HEK293 (cell line): ENCODE results near the gene IFT172.

Source experiments
- CTCF ChIA-PET: fragments of 350-600 bp; formaldehyde crosslinking; extraction: SDS; loops from one replicate; lab custom pipeline; 2021; ENCODE audit warnings: antibody characterized with exemption; lab: Yijun Ruan, JAX
- POLR2A ChIA-PET: fragments of 300-600 bp; formaldehyde crosslinking; extraction: SDS; loops from one replicate; lab custom pipeline; 2020; ENCODE audit warnings: antibody characterized with exemption, inconsistent platforms; lab: Yijun Ruan, JAX
- H3K27ac ChIP-seq: fragments of 200-500 bp; sonication (Bioruptor generic); 2 replicates; pipeline ENCODE4 v1.5.1; 2014; ENCODE audit warnings: low read depth, low read length, control low read depth, inconsistent platforms; ENCODE audit errors: extremely low read depth
- H3K36me3 ChIP-seq, 2 experiments: fragments of 200-500 bp in 1 of 2; sonication (Bioruptor generic) in 1 of 2; 1 replicate in 1 of 2; 2 replicates in 1 of 2; pipeline ENCODE4 v1.5.1; 2014 to 2017; ENCODE audit warnings: inconsistent platforms in 2 of 2, low read length in 2 of 2; ENCODE audit not compliant: control insufficient read depth in 2 of 2, insufficient read depth in 1 of 2
- H3K4me1 ChIP-seq: fragments of 200-500 bp; sonication (Bioruptor generic); 2 replicates; pipeline ENCODE4 v1.5.1; 2014; ENCODE audit warnings: mild to moderate bottlenecking, low read length, inconsistent platforms; ENCODE audit not compliant: control insufficient read depth, insufficient read depth
- H3K4me3 ChIP-seq: 2 replicates; pipeline ENCODE4 v1.5.1; 2011; ENCODE audit warnings: low read depth, mild to moderate bottlenecking, control low read depth, low read length, moderate library complexity
- H3K9me3 ChIP-seq: fragments of 200-500 bp; sonication (Bioruptor generic); 2 replicates; pipeline ENCODE4 v1.5.1; 2014; ENCODE audit warnings: low read depth, low read length, inconsistent platforms; ENCODE audit not compliant: control insufficient read depth, insufficient read depth
- AEBP2 ChIP-seq: fragments of 450-650 bp; formaldehyde crosslinking; IDR thresholded peaks from 2 replicates; pipeline ENCODE4 v1.5.1; 2016; ENCODE audit warnings: missing biosample characterization, missing genetic modification characterization, borderline replicate concordance
- HOXC10 ChIP-seq: sonication (generic); formaldehyde crosslinking; IDR thresholded peaks from 2 replicates; pipeline ENCODE4 v1.8.1; 2023; ENCODE audit warnings: mild to moderate bottlenecking, missing genetic modification reagents
- KLF16 ChIP-seq: fragments of 450-650 bp; formaldehyde crosslinking; IDR thresholded peaks from 2 replicates; pipeline ENCODE4 v1.5.1; 2017; ENCODE audit warnings: missing biosample characterization, missing genetic modification characterization
- KLF7 ChIP-seq: fragments of 450-650 bp; formaldehyde crosslinking; IDR thresholded peaks from 2 replicates; pipeline ENCODE4 v1.5.1; 2016; ENCODE audit warnings: missing biosample characterization, missing genetic modification characterization, borderline replicate concordance
- KLF9 ChIP-seq: fragments of 450-650 bp; formaldehyde crosslinking; IDR thresholded peaks from 2 replicates; pipeline ENCODE4 v1.5.1; 2016; ENCODE audit warnings: missing biosample characterization, missing genetic modification characterization, low read depth
- MZF1 ChIP-seq: fragments of 450-650 bp; formaldehyde crosslinking; IDR thresholded peaks from 2 replicates; pipeline ENCODE4 v1.5.1; 2017; ENCODE audit warnings: missing biosample characterization, missing genetic modification characterization, borderline replicate concordance
- SALL2 ChIP-seq: fragments of 450-650 bp; formaldehyde crosslinking; IDR thresholded peaks from 2 replicates; pipeline ENCODE4 v1.5.0; 2017; ENCODE audit warnings: missing biosample characterization, mild to moderate bottlenecking, missing genetic modification characterization, borderline replicate concordance
- TRIM28 ChIP-seq: IDR thresholded peaks from 2 replicates; pipeline ENCODE4 v1.6.1; 2011; ENCODE audit warnings: low read length, control low read depth, borderline replicate concordance
- YY2 ChIP-seq: fragments of 450-650 bp; formaldehyde crosslinking; IDR thresholded peaks from 2 replicates; pipeline ENCODE4 v1.5.1; 2016; ENCODE audit warnings: missing biosample characterization, missing genetic modification characterization
- ZNF114 ChIP-seq: fragments of 450-650 bp; formaldehyde crosslinking; IDR thresholded peaks from 2 replicates; pipeline ENCODE4 v1.5.0; 2017; ENCODE audit warnings: missing biosample characterization, missing genetic modification characterization
- ZNF157 ChIP-seq: fragments of 450-650 bp; formaldehyde crosslinking; IDR thresholded peaks from 2 replicates; pipeline ENCODE4 v1.5.1; 2016; ENCODE audit warnings: missing biosample characterization, missing genetic modification characterization
- ZNF169 ChIP-seq: fragments of 450-650 bp; formaldehyde crosslinking; IDR thresholded peaks from 2 replicates; pipeline ENCODE4 v1.5.1; 2016; ENCODE audit warnings: missing biosample characterization, missing genetic modification characterization
- ZNF174 ChIP-seq: fragments of 450-650 bp; formaldehyde crosslinking; IDR thresholded peaks from 2 replicates; pipeline ENCODE4 v1.5.0; 2017; ENCODE audit warnings: missing biosample characterization, mild to moderate bottlenecking, missing genetic modification characterization
- ZNF184 ChIP-seq: fragments of 450-650 bp; IDR thresholded peaks from 2 replicates; pipeline ENCODE4 v1.5.1; 2018; ENCODE audit warnings: missing biosample characterization, mild to moderate bottlenecking, missing genetic modification characterization
- ZNF221 ChIP-seq: fragments of 450-650 bp; formaldehyde crosslinking; IDR thresholded peaks from 2 replicates; pipeline ENCODE4 v1.5.1; 2017; ENCODE audit warnings: missing biosample characterization, missing genetic modification characterization, borderline replicate concordance
- ZNF362 ChIP-seq: fragments of 450-650 bp; formaldehyde crosslinking; IDR thresholded peaks from 2 replicates; pipeline ENCODE4 v1.5.1; 2016; ENCODE audit warnings: missing biosample characterization, missing genetic modification characterization
- ZNF391 ChIP-seq: fragments of 450-650 bp; formaldehyde crosslinking; IDR thresholded peaks from 2 replicates; pipeline ENCODE4 v1.5.1; 2016; ENCODE audit warnings: low read depth, missing biosample characterization, missing genetic modification characterization, borderline replicate concordance
- ZNF394 ChIP-seq: fragments of 450-650 bp; formaldehyde crosslinking; IDR thresholded peaks from 2 replicates; pipeline ENCODE4 v1.5.1; 2016; ENCODE audit warnings: missing biosample characterization, missing genetic modification characterization, mild to moderate bottlenecking, moderate library complexity, borderline replicate concordance
- ZNF521 ChIP-seq: fragments of 450-650 bp; formaldehyde crosslinking; IDR thresholded peaks from 2 replicates; pipeline ENCODE4 v1.5.1; 2017; ENCODE audit warnings: missing biosample characterization, mild to moderate bottlenecking, missing genetic modification characterization
- ZNF692 ChIP-seq: fragments of 450-650 bp; formaldehyde crosslinking; IDR thresholded peaks from 2 replicates; pipeline ENCODE4 v1.5.1; 2016; ENCODE audit warnings: missing biosample characterization, missing genetic modification characterization
- ZSCAN16 ChIP-seq: fragments of 450-650 bp; formaldehyde crosslinking; IDR thresholded peaks from 2 replicates; pipeline ENCODE4 v1.5.1; 2016; ENCODE audit warnings: missing biosample characterization, missing genetic modification characterization
- ZSCAN30 ChIP-seq: fragments of 450-650 bp; IDR thresholded peaks from 2 replicates; pipeline ENCODE4 v1.5.1; 2018; ENCODE audit warnings: missing biosample characterization, mild to moderate bottlenecking, missing genetic modification characterization, moderate library complexity
- TF ChIP-seq, protein P1 (sequence below): fragments of 450-650 bp; IDR thresholded peaks from 2 replicates; pipeline ENCODE4 v1.5.1; 2018; ENCODE audit warnings: missing biosample characterization, mild to moderate bottlenecking, missing genetic modification characterization

Gene IFT172

GRCh38 chr2:27485496-27485895 is 4.0 kb downstream of the IFT172 start (continued):
- TF ChIP-seq ZNF362 (tag by site-specific recombination) (no peak), ZNF521 (tag by site-specific recombination) (no peak), ZNF184 (no peak), YY2 (no peak), KLF9 (tag by site-specific recombination) (no peak), SALL2 (tag by site-specific recombination) (no peak), HOXC10 (no peak), ZNF391 (tag by site-specific recombination) (no peak)

GRCh38 chr2:27471961-27472360 is 17.6 kb downstream of the IFT172 start:
- ChIA-PET POLR2A (interaction anchor here (1.5 kb wide), 1 partner anchor 62 kb away, joined by 5 read pairs; the partner anchor contains the start of gene PPM1G), CTCF (no interaction called here)
- Histone ChIP-seq H3K9me3 (no peaks in the 10 kb centered on the region), H3K4me1 (no peaks in the 10 kb centered on the region), H3K27ac (no peak overlapping the region), H3K4me3 (no peak overlapping the region), H3K36me3 (peaks cover 15 to 35% of the 10 kb centered on the region in 2 experiments; a peak in 2 of 3 replicates)
- TF ChIP-seq ZSCAN16 (tag by site-specific recombination), result no peak
- no peak for TF ChIP-seq ZNF184
- no peak for TF ChIP-seq ZNF114 (tag by site-specific recombination)
- TF ChIP-seq TRIM28, result no peak
- no peak for TF ChIP-seq KLF16 (tag by site-specific recombination)
- no peak for TF ChIP-seq AEBP2
- TF ChIP-seq KLF7 (tag by site-specific recombination), result no peak
- TF ChIP-seq ZSCAN30, result no peak
- TF ChIP-seq ZNF174 (tag by site-specific recombination), result no peak
- TF ChIP-seq ZNF394 (tag by site-specific recombination), result no peak
- no peak for TF ChIP-seq ZNF157 (tag by site-specific recombination)
- TF ChIP-seq MZF1 (tag by site-specific recombination), result no peak
- no peak for TF ChIP-seq ZNF221 (tag by site-specific recombination)
- TF ChIP-seq ZNF692, result no peak
- TF ChIP-seq, protein P1, sequence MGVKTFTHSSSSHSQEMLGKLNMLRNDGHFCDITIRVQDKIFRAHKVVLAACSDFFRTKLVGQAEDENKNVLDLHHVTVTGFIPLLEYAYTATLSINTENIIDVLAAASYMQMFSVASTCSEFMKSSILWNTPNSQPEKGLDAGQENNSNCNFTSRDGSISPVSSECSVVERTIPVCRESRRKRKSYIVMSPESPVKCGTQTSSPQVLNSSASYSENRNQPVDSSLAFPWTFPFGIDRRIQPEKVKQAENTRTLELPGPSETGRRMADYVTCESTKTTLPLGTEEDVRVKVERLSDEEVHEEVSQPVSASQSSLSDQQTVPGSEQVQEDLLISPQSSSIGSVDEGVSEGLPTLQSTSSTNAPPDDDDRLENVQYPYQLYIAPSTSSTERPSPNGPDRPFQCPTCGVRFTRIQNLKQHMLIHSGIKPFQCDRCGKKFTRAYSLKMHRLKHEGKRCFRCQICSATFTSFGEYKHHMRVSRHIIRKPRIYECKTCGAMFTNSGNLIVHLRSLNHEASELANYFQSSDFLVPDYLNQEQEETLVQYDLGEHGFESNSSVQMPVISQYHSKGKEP, result no peak
- TF ChIP-seq ZNF169, result no peak
